ENCODE results near the gene ITPRID2. TPM values are rescaled to one million over a fixed set of nuclear protein-coding genes. Genes with fewer than 3 reads are reported as not detected.

Gene ITPRID2
- total and polyA plus RNA-seq, 2 of the 4 experiments (the other 2 are of a cell fraction): 74.1 to 187 TPM

DNA sequence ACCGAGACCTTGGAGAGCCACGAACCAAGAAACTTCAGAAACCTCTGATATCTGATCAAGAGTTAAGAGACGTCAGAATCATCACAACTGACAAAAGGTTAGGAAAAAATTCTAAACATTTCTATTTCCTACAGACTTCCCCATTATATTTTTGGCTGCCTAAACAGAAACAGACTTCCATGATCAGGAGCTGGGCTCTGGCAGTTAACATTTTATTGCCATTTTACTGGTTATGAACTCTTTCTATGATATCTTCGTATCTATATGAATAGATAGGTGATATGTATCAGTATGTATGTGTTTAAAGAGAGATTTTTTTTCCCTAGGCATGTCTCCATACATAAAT is 63.0 kb downstream of the ITPRID2 start:
- Histone ChIP-seq H3K9me1 (ENCODE audit: insufficient read depth, low read length) (0 out of 2 replicates have a peak, but pooled peaks cover 2% of the 10 kb centered on the region), H3K18ac (ENCODE audit: low read depth, low read length) (peak overlapping the region; percentile 27; the same call in 1 of the 2 replicates), H2AFZ (replicated peaks; ENCODE audit: low read length, poor library complexity) (peak overlapping the region; percentile 66), H3K14ac (replicated peaks; ENCODE audit: low read depth, low read length) (no peak overlapping the region), H4K20me1 (ENCODE audit: insufficient read depth, low read length) (no peaks in the 10 kb centered on the region), H3K23ac (ENCODE audit: low read depth, low read length) (no peak overlapping the region), H3K27ac (ENCODE audit: insufficient read depth, low read length) (no peak overlapping the region), H3K4ac (ENCODE audit: low read depth, low read length) (peak overlapping the region; percentile 53; the same call in 1 of the 2 replicates), H3K4me3 (ENCODE audit: insufficient read depth, low read depth, low read length) (no peak overlapping the region), H3K56ac (ENCODE audit: extremely low read depth, insufficient read depth, low read length) (peak overlapping the region; percentile 41; the same call in 1 of the 2 replicates), H3K4me1 (ENCODE audit: control insufficient read depth, insufficient read depth, low read length) (peaks cover 3% of the 10 kb centered on the region; the same call in 1 of the 2 replicates), H3K79me1 (ENCODE audit: low read depth in 1 of 2, low read length in 2 of 2) (no peaks in the 10 kb centered on the region), H3K9me3 (ENCODE audit: control insufficient read depth, insufficient read depth, low read length) (no peaks in the 10 kb centered on the region), H2BK5ac (ENCODE audit: low read depth, low read length, poor library complexity, severe bottlenecking) (peak overlapping the region; percentile 48), H2BK15ac (ENCODE audit: low read depth, low read length) (peak overlapping the region; percentile 72; the same call in 2 of the 3 replicates), H2BK120ac (ENCODE audit: low read depth, low read length) (peak overlapping the region; percentile 90), H2BK20ac (ENCODE audit: low read depth, low read length) (peak overlapping the region; percentile 95), H3K4me2 (ENCODE audit: low read depth, low read length) (peak overlapping the region; percentile 74; the same call in 1 of the 2 replicates), H4K8ac (ENCODE audit: low read depth in 2 of 2, low read length in 2 of 2) (peak overlapping the region; percentile 8 to 58; a peak in 3 of 4 replicates), H4K91ac (ENCODE audit: insufficient read depth, low read depth, low read length) (no peak overlapping the region; the same call in 1 of the 2 replicates), H3K9ac (ENCODE audit: low read depth, low read length) (no peak overlapping the region), H3K27me3 (ENCODE audit: control insufficient read depth, insufficient read depth, low read length) (no peaks in the 10 kb centered on the region), H2AK9ac (replicated peaks; ENCODE audit: low read depth, low read length, poor library complexity) (no peak overlapping the region), H4K5ac (ENCODE audit: low read depth, low read length) (peak overlapping the region; percentile 20; the same call in 1 of the 2 replicates), H2AK5ac (ENCODE audit: low read depth, low read length) (no peak overlapping the region), H3K36me3 (ENCODE audit: control insufficient read depth, insufficient read depth, low read length) (no peaks in the 10 kb centered on the region)
- POLR2A ChIA-PET (ENCODE audit: unreplicated experiment): no interaction called here
- in situ Hi-C loops (cut with MboI; ENCODE audit: low sequenced_read_pairs) (no loop called here), dilution Hi-C loops (cut with HindIII; ENCODE audit: low sequenced_read_pairs, unreplicated experiment) (no loop called here), intact Hi-C loops (cut with micrococcal nuclease) (no loop called here)
- no peak for TF ChIP-seq USF2 (IDR thresholded peaks at IDR 0.05; ENCODE audit: low read depth, low read length)
- no peak for TF ChIP-seq CEBPB (IDR thresholded peaks at IDR 0.05; ENCODE audit: low read depth, low read length)
- TF ChIP-seq RAD21 (IDR thresholded peaks at IDR 0.05; ENCODE audit: low read length): no peak
- TF ChIP-seq, protein P1, sequence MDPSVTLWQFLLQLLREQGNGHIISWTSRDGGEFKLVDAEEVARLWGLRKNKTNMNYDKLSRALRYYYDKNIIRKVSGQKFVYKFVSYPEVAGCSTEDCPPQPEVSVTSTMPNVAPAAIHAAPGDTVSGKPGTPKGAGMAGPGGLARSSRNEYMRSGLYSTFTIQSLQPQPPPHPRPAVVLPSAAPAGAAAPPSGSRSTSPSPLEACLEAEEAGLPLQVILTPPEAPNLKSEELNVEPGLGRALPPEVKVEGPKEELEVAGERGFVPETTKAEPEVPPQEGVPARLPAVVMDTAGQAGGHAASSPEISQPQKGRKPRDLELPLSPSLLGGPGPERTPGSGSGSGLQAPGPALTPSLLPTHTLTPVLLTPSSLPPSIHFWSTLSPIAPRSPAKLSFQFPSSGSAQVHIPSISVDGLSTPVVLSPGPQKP (IDR thresholded peaks at IDR 0.05; ENCODE audit: borderline replicate concordance, low read depth, low read length): no peak
- no peak for TF ChIP-seq RCOR1 (IDR thresholded peaks at IDR 0.05; ENCODE audit: insufficient replicate concordance, low read length)
- no peak for TF ChIP-seq CHD1 (IDR thresholded peaks at IDR 0.05; ENCODE audit: low read depth, low read length)
- TF ChIP-seq RFX5 (IDR thresholded peaks at IDR 0.05; ENCODE audit: low read depth, low read length): no peak
- no peak for TF ChIP-seq FOS (IDR thresholded peaks at IDR 0.05; ENCODE audit: low read depth, low read length)
- no peak for TF ChIP-seq SMC3 (IDR thresholded peaks at IDR 0.05; ENCODE audit: low read depth, low read length)
- no peak for TF ChIP-seq MAFK (IDR thresholded peaks at IDR 0.05; ENCODE audit: low read depth, low read length)
- TF ChIP-seq MXI1 (IDR thresholded peaks at IDR 0.05; ENCODE audit: borderline replicate concordance, low read depth, low read length): no peak
- no peak for TF ChIP-seq MAZ (IDR thresholded peaks at IDR 0.05; ENCODE audit: borderline replicate concordance, low read depth, low read length)
- TF ChIP-seq NFE2L2 (IDR thresholded peaks at IDR 0.05; ENCODE audit: low read depth, low read length): no peak
- TF ChIP-seq CTCF (conservative IDR thresholded peaks at IDR 0.05; ENCODE audit: low read depth, low read length): no peak
- TF ChIP-seq BHLHE40 (IDR thresholded peaks at IDR 0.05; ENCODE audit: low read depth, low read length): no peak
- TF ChIP-seq POLR2A (IDR thresholded peaks at IDR 0.05; ENCODE audit: low read depth, low read length): no peak
- peak; percentile 13; the same call in 1 of the 2 replicates for ATAC-seq (ENCODE audit: low read depth)
- 20% methylated on average over 2 of the region's 4 CpGs; no CpG with 5 or more reads in 1 of the 2 experiments for WGBS, 2 experiments (ENCODE audit: extremely low coverage in 2 of 2, insufficient read length in 1 of 2)
- peak; percentile 23 for DNase-seq
- CTCF ChIA-PET: interaction anchor here (0.6 to 1.5 kb wide), 8 partner anchors 10 to 114 kb away, joined by 3 to 5 read pairs (median 4); no protein-coding TSS in a partner anchor
- BruUV-seq (replicated peaks): no TSS peak

Measured in IMR-90 (cell line).